ENCODE data around the gene C9orf152.
"Not testable (repeated sequence)": the region's sequence is repeated elsewhere in the genome, so short reads cannot be mapped to it uniquely, and the experiment has no call there.

- TF ChIP-seq CTCF (optimal IDR thresholded peaks at IDR 0.05 in 1 of 3, IDR thresholded peaks at IDR 0.05 in 1 of 3, conservative IDR thresholded peaks at IDR 0.05 in 1 of 3; ENCODE audit: extremely low read depth in 1 of 3, insufficient read depth in 2 of 3, low read length in 3 of 3); EZH2 (IDR thresholded peaks at IDR 0.05; ENCODE audit: low read length): not testable (repeated sequence)
Observed at GRCh38 chr9:110251770-110252169, 43.8 kb upstream of the C9orf152 start.

All from keratinocyte (primary cell).